HUES48 (cell line): Measurements from ENCODE around the gene GPR176.

Source experiments
- H3K27ac ChIP-seq: one replicate; pipeline ENCODE4 v1.7.0; 2013; ENCODE audit warnings: low read depth, low read length, inconsistent platforms
- H3K27me3 ChIP-seq: 2 replicates; pipeline ENCODE4 v1.6.1; 2013; ENCODE audit warnings: mild to moderate bottlenecking, low read length; ENCODE audit not compliant: control insufficient read depth, insufficient read depth
- H3K36me3 ChIP-seq: 2 replicates; pipeline ENCODE4 v1.6.1; 2013; ENCODE audit warnings: low read length; ENCODE audit not compliant: control insufficient read depth, insufficient read depth
- H3K4me1 ChIP-seq: 2 replicates; pipeline ENCODE4 v1.6.1; 2013; ENCODE audit warnings: mild to moderate bottlenecking, low read length; ENCODE audit not compliant: control insufficient read depth, insufficient read depth
- H3K4me3 ChIP-seq: 2 replicates; pipeline ENCODE4 v1.5.1; 2013; ENCODE audit warnings: mild to moderate bottlenecking, low read depth, low read length
- H3K9ac ChIP-seq: 2 replicates; pipeline ENCODE4 v1.6.1; 2013; ENCODE audit warnings: mild to moderate bottlenecking, low read depth, low read length, moderate library complexity
- H3K9me3 ChIP-seq: 2 replicates; pipeline ENCODE4 v1.6.1; 2013; ENCODE audit warnings: low read length; ENCODE audit not compliant: control insufficient read depth, insufficient read depth

Gene GPR176

GRCh38 chr15:39951561-39951960 lies 31.5 kb upstream of the GPR176 start:
- no peaks in the 10 kb centered on the region for H3K4me1 ChIP-seq
- H3K27ac ChIP-seq = no peak overlapping the region
- no peaks in the 10 kb centered on the region for H3K27me3 ChIP-seq
- no peaks in the 10 kb centered on the region for H3K9me3 ChIP-seq
- H3K9ac ChIP-seq = no peak overlapping the region
- H3K4me3 ChIP-seq = no peak overlapping the region
- H3K36me3 ChIP-seq = peaks cover 98% of the 10 kb centered on the region

GRCh38 chr15:39948817-39949216 lies 28.8 kb upstream of the GPR176 start:
- Histone ChIP-seq H3K9ac (no peak overlapping the region), H3K4me3 (no peak overlapping the region), H3K27me3 (no peaks in the 10 kb centered on the region), H3K9me3 (no peaks in the 10 kb centered on the region), H3K27ac (no peak overlapping the region), H3K4me1 (no peaks in the 10 kb centered on the region), H3K36me3 (peaks cover 95% of the 10 kb centered on the region)

GRCh38 chr15:39947401-39948197 lies 27.5 kb upstream of the GPR176 start:
- Histone ChIP-seq H3K27me3 (no peaks in the 10 kb centered on the region), H3K36me3 (peaks cover 95% of the 10 kb centered on the region), H3K9me3 (no peaks in the 10 kb centered on the region), H3K4me1 (no peaks in the 10 kb centered on the region), H3K27ac (no peak overlapping the region), H3K9ac (no peak overlapping the region), H3K4me3 (no peak overlapping the region)

- Histone ChIP-seq H3K4me3 (no peak overlapping the region), H3K27ac (no peak overlapping the region), H3K27me3 (no peaks in the 10 kb centered on the region), H3K4me1 (peaks cover 3% of the 10 kb centered on the region; the same call in 1 of the 2 replicates), H3K9me3 (no peaks in the 10 kb centered on the region), H3K36me3 (peaks cover 96% of the 10 kb centered on the region), H3K9ac (no peak overlapping the region)
These were observed 26.8 kb upstream of the GPR176 start for GRCh38 chr15:39946862-39947261.

GRCh38 chr15:39944726-39945125 lies 24.7 kb upstream of the GPR176 start:
- H3K9ac ChIP-seq = no peak overlapping the region
- no peak overlapping the region for H3K27ac ChIP-seq
- H3K4me1 ChIP-seq = peaks cover 3% of the 10 kb centered on the region; the same call in 1 of the 2 replicates
- no peak overlapping the region for H3K4me3 ChIP-seq
- H3K9me3 ChIP-seq = no peaks in the 10 kb centered on the region
- H3K27me3 ChIP-seq = no peaks in the 10 kb centered on the region
- peaks cover 97% of the 10 kb centered on the region for H3K36me3 ChIP-seq

GRCh38 chr15:39942753-39943150 lies 22.7 kb upstream of the GPR176 start:
- Histone ChIP-seq H3K4me1 (peaks cover 16% of the 10 kb centered on the region; the same call in 1 of the 2 replicates), H3K27me3 (no peaks in the 10 kb centered on the region), H3K4me3 (no peak overlapping the region), H3K9ac (no peak overlapping the region), H3K27ac (no peak overlapping the region), H3K9me3 (no peaks in the 10 kb centered on the region), H3K36me3 (peaks cover 97% of the 10 kb centered on the region)

- peaks cover 21% of the 10 kb centered on the region; the same call in 1 of the 2 replicates for H3K4me1 ChIP-seq
- H3K9me3 ChIP-seq = no peaks in the 10 kb centered on the region
- H3K27ac ChIP-seq = no peak overlapping the region
- no peak overlapping the region for H3K9ac ChIP-seq
- H3K4me3 ChIP-seq = no peak overlapping the region
- H3K27me3 ChIP-seq = no peaks in the 10 kb centered on the region
- peaks cover 93% of the 10 kb centered on the region for H3K36me3 ChIP-seq
These were observed 22.2 kb upstream of the GPR176 start for GRCh38 chr15:39942101-39942752.

GRCh38 chr15:39939487-39940452 lies 19.7 kb upstream of the GPR176 start:
- H3K27me3 ChIP-seq = no peaks in the 10 kb centered on the region
- H3K9ac ChIP-seq = no peak overlapping the region
- H3K27ac ChIP-seq = peak overlapping the region; percentile 6
- peaks cover 42% of the 10 kb centered on the region for H3K4me1 ChIP-seq
- no peaks in the 10 kb centered on the region for H3K9me3 ChIP-seq
- H3K36me3 ChIP-seq = peaks cover 83% of the 10 kb centered on the region
- no peak overlapping the region for H3K4me3 ChIP-seq

- peaks cover 47% of the 10 kb centered on the region for H3K4me1 ChIP-seq
- H3K4me3 ChIP-seq = no peak overlapping the region
- H3K9me3 ChIP-seq = no peaks in the 10 kb centered on the region
- H3K27me3 ChIP-seq = no peaks in the 10 kb centered on the region
- H3K9ac ChIP-seq = no peak overlapping the region
- peaks cover 65% of the 10 kb centered on the region for H3K36me3 ChIP-seq
- no peak overlapping the region for H3K27ac ChIP-seq
These were observed 17.6 kb upstream of the GPR176 start for GRCh38 chr15:39937696-39938095.

GRCh38 chr15:39936681-39937080 lies 16.6 kb upstream of the GPR176 start:
- Histone ChIP-seq H3K27ac (no peak overlapping the region), H3K4me1 (peaks cover 43% of the 10 kb centered on the region)

More at GRCh38 chr15:39936681-39937080, 16.6 kb upstream of the GPR176 start:
- Histone ChIP-seq H3K27me3 (no peaks in the 10 kb centered on the region), H3K36me3 (peaks cover 55% of the 10 kb centered on the region), H3K4me3 (no peak overlapping the region), H3K9ac (no peak overlapping the region), H3K9me3 (no peaks in the 10 kb centered on the region)
